ENCODE results near the gene TSPAN9. TPM values are rescaled to one million over a fixed set of nuclear protein-coding genes. Genes with fewer than 3 reads are reported as not detected.

Gene TSPAN9
- total RNA-seq, 1 experiment from 2014 or later: 13.2 TPM

GRCh38 chr12:3054374-3054773 is 22.8 kb upstream of the TSPAN9 start:
- Histone ChIP-seq H3K4me3 (replicated peaks in 1 of 2; ENCODE audit: low read depth in 1 of 2, low read length in 2 of 2) (no peak overlapping the region), H4K20me1 (ENCODE audit: insufficient read depth) (no peaks in the 10 kb centered on the region), H3K4me1 (ENCODE audit: control insufficient read depth in 1 of 2, insufficient read depth in 2 of 2, low read length in 2 of 2) (peaks cover 0 to 8% of the 10 kb centered on the region in 2 experiments; a peak in 2 of 4 replicates), H3K9me2 (ENCODE audit: insufficient read depth) (no peaks in the 10 kb centered on the region), H3K27me3 (ENCODE audit: insufficient read depth, low read length) (no peaks in the 10 kb centered on the region), H3K9me3 (ENCODE audit: control insufficient read depth in 1 of 2, insufficient read depth in 1 of 2, low read depth in 1 of 2, low read length in 2 of 2) (no peaks in the 10 kb centered on the region), H3K9ac (ENCODE audit: low read length) (no peak overlapping the region), H3K4me2 (ENCODE audit: low read length) (no peak overlapping the region), H3K79me2 (ENCODE audit: insufficient read depth, low read length) (no peaks in the 10 kb centered on the region), H3K36me3 (ENCODE audit: control insufficient read depth in 1 of 2, insufficient read depth in 2 of 2, low read length in 2 of 2) (no peaks in the 10 kb centered on the region), H2AFZ (ENCODE audit: low read depth, low read length, poor library complexity, severe bottlenecking) (no peak overlapping the region), H3K27ac (ENCODE audit: low read depth, low read length) (no peak overlapping the region)
- ATAC-seq (no peak), DNase-seq (ENCODE audit: low read depth, low spot score) (no peak)
- TF ChIP-seq ELF1 (IDR thresholded peaks at IDR 0.05; ENCODE audit: borderline replicate concordance, low read depth) (no peak), SIN3A (IDR thresholded peaks at IDR 0.05; ENCODE audit: low read depth) (no peak), CBX3 (IDR thresholded peaks at IDR 0.05; ENCODE audit: low read depth) (no peak)
- ChIA-PET RAD21 (ENCODE audit: low non-redundant PET in 1 of 2, low total read pairs in 2 of 2, uncharacterized antibody in 2 of 2, unreplicated experiment in 2 of 2) (no interaction called here), CTCF (no interaction called here), POLR2A (no interaction called here)
- no TSS peak for BruUV-seq (replicated peaks)
- intact Hi-C loops (cut with micrococcal nuclease): no loop called here

DNA sequence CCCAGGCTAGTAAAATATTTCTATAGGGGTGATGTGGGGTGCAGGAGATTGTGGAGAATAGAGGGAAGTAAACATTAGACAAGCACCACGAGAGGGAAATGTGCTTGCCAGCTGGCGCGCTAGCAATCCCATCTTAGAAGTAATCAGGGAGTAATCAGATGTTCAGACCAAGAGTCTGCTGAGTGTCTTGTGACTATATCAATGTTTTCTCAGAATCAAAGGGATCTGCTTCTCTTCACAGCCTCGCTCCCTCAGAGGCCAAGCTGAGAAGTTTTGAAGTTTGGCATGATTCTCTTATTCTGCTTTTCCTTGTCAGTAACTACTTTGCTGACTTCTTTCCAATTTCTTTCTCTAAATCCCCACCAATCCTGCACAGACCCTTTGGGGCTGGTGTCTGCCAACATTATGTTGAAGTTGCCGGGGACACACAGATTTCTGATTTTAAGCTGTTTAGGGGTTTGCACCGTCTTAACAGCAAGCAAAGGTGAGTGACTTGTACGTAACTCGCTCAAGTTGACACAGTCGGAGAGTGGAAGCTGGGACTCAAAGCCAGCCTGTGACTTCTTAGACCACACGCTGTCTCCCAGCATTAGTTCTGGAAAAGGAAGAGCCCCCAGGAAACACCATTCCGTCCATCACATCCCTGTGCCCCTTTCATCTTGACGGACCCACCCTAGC is 22.0 kb upstream of the TSPAN9 start:
- no peak overlapping the region for H2AFZ ChIP-seq (ENCODE audit: low read depth, low read length, poor library complexity, severe bottlenecking)
- no peak for DNase-seq (ENCODE audit: low read depth, low spot score)
- intact Hi-C loops (cut with micrococcal nuclease): no loop called here
- ChIA-PET POLR2A (no interaction called here), RAD21 (ENCODE audit: low non-redundant PET in 1 of 2, low total read pairs in 2 of 2, uncharacterized antibody in 2 of 2, unreplicated experiment in 2 of 2) (no interaction called here), CTCF (no interaction called here)
- H3K9ac ChIP-seq (ENCODE audit: low read length): no peak overlapping the region
- H4K20me1 ChIP-seq (ENCODE audit: insufficient read depth): no peaks in the 10 kb centered on the region
- H3K27me3 ChIP-seq (ENCODE audit: insufficient read depth, low read length): no peaks in the 10 kb centered on the region
- no peaks in the 10 kb centered on the region for H3K9me2 ChIP-seq (ENCODE audit: insufficient read depth)
- no peaks in the 10 kb centered on the region for H3K9me3 ChIP-seq (ENCODE audit: control insufficient read depth in 1 of 2, insufficient read depth in 1 of 2, low read depth in 1 of 2, low read length in 2 of 2)
- TF ChIP-seq SRF (IDR thresholded peaks at IDR 0.05; ENCODE audit: low read depth) (no peak), JUND (IDR thresholded peaks at IDR 0.05) (no peak)
- TF ChIP-seq, protein P1, sequence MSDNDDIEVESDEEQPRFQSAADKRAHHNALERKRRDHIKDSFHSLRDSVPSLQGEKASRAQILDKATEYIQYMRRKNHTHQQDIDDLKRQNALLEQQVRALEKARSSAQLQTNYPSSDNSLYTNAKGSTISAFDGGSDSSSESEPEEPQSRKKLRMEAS (IDR thresholded peaks at IDR 0.05): no peak
- TF ChIP-seq, protein P2, sequence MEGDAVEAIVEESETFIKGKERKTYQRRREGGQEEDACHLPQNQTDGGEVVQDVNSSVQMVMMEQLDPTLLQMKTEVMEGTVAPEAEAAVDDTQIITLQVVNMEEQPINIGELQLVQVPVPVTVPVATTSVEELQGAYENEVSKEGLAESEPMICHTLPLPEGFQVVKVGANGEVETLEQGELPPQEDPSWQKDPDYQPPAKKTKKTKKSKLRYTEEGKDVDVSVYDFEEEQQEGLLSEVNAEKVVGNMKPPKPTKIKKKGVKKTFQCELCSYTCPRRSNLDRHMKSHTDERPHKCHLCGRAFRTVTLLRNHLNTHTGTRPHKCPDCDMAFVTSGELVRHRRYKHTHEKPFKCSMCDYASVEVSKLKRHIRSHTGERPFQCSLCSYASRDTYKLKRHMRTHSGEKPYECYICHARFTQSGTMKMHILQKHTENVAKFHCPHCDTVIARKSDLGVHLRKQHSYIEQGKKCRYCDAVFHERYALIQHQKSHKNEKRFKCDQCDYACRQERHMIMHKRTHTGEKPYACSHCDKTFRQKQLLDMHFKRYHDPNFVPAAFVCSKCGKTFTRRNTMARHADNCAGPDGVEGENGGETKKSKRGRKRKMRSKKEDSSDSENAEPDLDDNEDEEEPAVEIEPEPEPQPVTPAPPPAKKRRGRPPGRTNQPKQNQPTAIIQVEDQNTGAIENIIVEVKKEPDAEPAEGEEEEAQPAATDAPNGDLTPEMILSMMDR (IDR thresholded peaks at IDR 0.05 in 2 of 3, conservative IDR thresholded peaks at IDR 0.05 in 1 of 3; ENCODE audit: borderline replicate concordance in 1 of 3, insufficient read depth in 1 of 3, low read depth in 2 of 3, low read length in 2 of 3): no peak
- H3K4me2 ChIP-seq (ENCODE audit: low read length): no peak overlapping the region
- H3K79me2 ChIP-seq (ENCODE audit: insufficient read depth, low read length): no peaks in the 10 kb centered on the region
- H3K4me1 ChIP-seq (ENCODE audit: control insufficient read depth in 1 of 2, insufficient read depth in 2 of 2, low read length in 2 of 2): peaks cover 0 to 2% of the 10 kb centered on the region in 2 experiments; a peak in 2 of 4 replicates
- no peaks in the 10 kb centered on the region for H3K36me3 ChIP-seq (ENCODE audit: control insufficient read depth in 1 of 2, insufficient read depth in 2 of 2, low read length in 2 of 2)
- no peak for ATAC-seq
- H3K4me3 ChIP-seq (replicated peaks in 1 of 2; ENCODE audit: low read depth in 1 of 2, low read length in 2 of 2): no peak overlapping the region
- H3K27ac ChIP-seq (ENCODE audit: low read depth, low read length): no peak overlapping the region
- BruUV-seq (replicated peaks): no TSS peak

Data from HCT116 (cell line).